Stomach (tissue), 9 donors: Measurements from ENCODE around the gene APH1B. TPM values are rescaled to one million over a fixed set of nuclear protein-coding genes. Genes with fewer than 3 reads are reported as not detected.
A peak's percentile ranks its signal among the peaks of the same experiment; 100 is the strongest.

ENCODE experiments used
- DNase-seq, 2 donors: peaks; one replicate each; pipeline versions ENCODE4 v3.0.0 to v3.0.0-alpha.2; 2013 to 2019
- H3K27ac ChIP-seq, 5 donors: fragments of 200-600 bp in 4 of 5; sonication (generic) in 4 of 5; one replicate each; pipeline ENCODE4 v1.5.1; 2013 to 2019; ENCODE audit warnings: mild to moderate bottlenecking in 1 of 5, moderate library complexity in 1 of 5
- H3K27me3 ChIP-seq, 3 donors: fragments of 200-600 bp; sonication (generic); one replicate each; pipeline ENCODE4 v1.5.1; 2017 to 2019; ENCODE audit warnings: mixed run types in 1 of 3
- H3K36me3 ChIP-seq, 4 donors: fragments of 200-600 bp; sonication (generic); 1 replicate in 3 of 4; 2 replicates in 1 of 4; pipeline ENCODE4 v1.5.1; 2016 to 2019
- H3K4me1 ChIP-seq, 4 donors: fragments of 200-600 bp; sonication (generic); one replicate each; pipeline ENCODE4 v1.5.1; 2016 to 2019
- H3K4me3 ChIP-seq, 4 donors: fragments of 200-600 bp; sonication (generic) in 3 of 4; one replicate each; pipeline ENCODE4 v1.5.1; 2016 to 2019; ENCODE audit warnings: mild to moderate bottlenecking in 1 of 4
- H3K9me3 ChIP-seq, 4 donors: fragments of 200-600 bp; sonication (generic); one replicate each; pipeline ENCODE4 v1.5.1; 2016 to 2019
- CTCF ChIP-seq, 7 experiments: fragments of 450-650 bp in 4 of 7; fragments of 200-600 bp in 3 of 7; sonication (generic) in 3 of 7; IDR thresholded peaks; one replicate each; pipeline ENCODE4 v1.5.1; 2016 to 2019; ENCODE audit warnings: antibody characterized with exemption in 7 of 7, control low read depth in 2 of 7, mild to moderate bottlenecking in 1 of 7
- EP300 ChIP-seq: sonication (generic); formaldehyde crosslinking; IDR thresholded peaks from one replicate; pipeline ENCODE4 v1.6.1; 2017; ENCODE audit warnings: antibody characterized with exemption
- POLR2A ChIP-seq, 4 donors: fragments of 450-650 bp; IDR thresholded peaks; one replicate each; pipeline ENCODE4 v1.6.1; 2016; ENCODE audit warnings: antibody characterized with exemption in 4 of 4, control low read depth in 2 of 4, mild to moderate bottlenecking in 1 of 4, moderate library complexity in 1 of 4
- POLR2AphosphoS5 ChIP-seq, 3 donors: sonication (generic); formaldehyde crosslinking; IDR thresholded peaks; one replicate each; pipeline ENCODE4 v1.6.1; 2016; ENCODE audit warnings: antibody characterized with exemption in 3 of 3
- WGBS, 5 donors: extraction: QIAGEN DNeasy Blood & Tissue Kit in 3 of 5; methylation state at CpG; one replicate each; pipeline versions ENCODE4 v1.1.5 to v1.1.7; 2013 to 2018; 5-methylcytosine and 5-hydroxymethylcytosine counted together
- intact Hi-C: fragments of 100-400 bp; cut with DNase I; formaldehyde crosslinking; loops from one replicate; pipeline ENCODE4 v1.15.1; 2023; ENCODE audit warnings: low total_unique reads
- polyA plus RNA-seq, 3 donors: library from polyadenylated mRNA; stranded (reverse); fragments of 200-250 nt; gene quantifications; one replicate each; pipeline ENCODE4 v1.2.3, GENCODE V29; 2013
- total RNA-seq, 5 donors: library from RNA; depleted of rRNA; stranded (reverse); fragments of >200 nt; gene quantifications; one replicate each; pipeline versions ENCODE4 v1.1.0 to v1.2.3, GENCODE V29; 2014 to 2016
- donor health status: healthy with polysubstance abuse.
- donor health status: Bipolar disorder and iron deficiency.
- donor health status: healthy.

Gene APH1B
- total and polyA plus RNA-seq, 8 donors: 0.45 to 23.5 (median 3.3) TPM

DNA sequence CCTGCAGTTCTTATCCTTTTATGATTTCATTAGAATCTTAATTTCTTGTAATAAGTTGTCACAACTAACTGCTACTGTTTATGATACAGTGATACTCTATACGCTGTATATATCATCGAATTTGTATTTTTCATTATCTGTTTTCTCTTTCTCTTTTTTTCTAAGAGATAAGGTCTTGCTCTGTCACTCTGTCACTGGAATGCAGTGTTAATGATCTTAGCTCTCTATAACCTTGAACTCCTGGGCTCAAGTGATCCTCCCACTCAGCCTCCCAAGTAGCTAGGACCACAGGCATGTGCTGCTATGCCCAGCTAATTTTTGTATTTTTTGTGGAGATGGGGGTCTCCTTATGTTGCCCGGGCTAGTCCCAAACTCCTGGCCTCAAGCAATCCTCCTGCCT is 14.8 kb downstream of the APH1B start:
- peaks cover 1 to 24% (median 15%) of the 10 kb centered on the region in 4 donors for H3K36me3 ChIP-seq
- TF ChIP-seq POLR2AphosphoS5 (IDR thresholded peaks at IDR 0.05) (no peak), POLR2A (IDR thresholded peaks at IDR 0.05) (no peak), EP300 (no peak), CTCF (IDR thresholded peaks at IDR 0.05) (no peak)
- DNase-seq: no peak
- intact Hi-C loops: loop anchor here (10.0 kb wide), 1 partner anchor 103 kb away; no protein-coding TSS in a partner anchor
- H3K27ac ChIP-seq: peak overlapping the region in 1 of 5 donors; percentile 7
- H3K4me1 ChIP-seq: peaks cover 0 to 28% (median 4%) of the 10 kb centered on the region in 4 donors
- no peaks in the 10 kb centered on the region for H3K9me3 ChIP-seq
- no peak overlapping the region for H3K4me3 ChIP-seq
- H3K27me3 ChIP-seq: no peaks in the 10 kb centered on the region
- WGBS, 5 donors: 87 to 92% (median 88%) methylated on average over 3 of the region's 3 CpGs

- Histone ChIP-seq H3K9me3 (no peaks in the 10 kb centered on the region), H3K27ac (no peak overlapping the region), H3K4me1 (peaks cover 0 to 28% (median 4%) of the 10 kb centered on the region in 4 donors), H3K27me3 (no peaks in the 10 kb centered on the region), H3K36me3 (peaks cover 3 to 22% (median 14%) of the 10 kb centered on the region in 4 donors), H3K4me3 (no peak overlapping the region)
- DNase-seq: no peak
- WGBS, 5 donors: 91 to 98% (median 96%) methylated on average over 5 of the region's 5 CpGs
- TF ChIP-seq POLR2A (IDR thresholded peaks at IDR 0.05): no peak
- no peak for TF ChIP-seq EP300
- no peak for TF ChIP-seq POLR2AphosphoS5 (IDR thresholded peaks at IDR 0.05)
- no peak for TF ChIP-seq CTCF (IDR thresholded peaks at IDR 0.05)
- intact Hi-C loops: loop anchor here (10.0 kb wide), 1 partner anchor 102 kb away; no protein-coding TSS in a partner anchor
These were observed 15.4 kb downstream of the APH1B start for GRCh38 chr15:63292771-63293170.

- Histone ChIP-seq H3K4me3 (no peak overlapping the region), H3K4me1 (peaks cover 0 to 20% (median 0%) of the 10 kb centered on the region in 4 donors), H3K27ac (no peak overlapping the region), H3K27me3 (no peaks in the 10 kb centered on the region), H3K36me3 (peaks cover 3 to 30% (median 18%) of the 10 kb centered on the region in 4 donors), H3K9me3 (no peaks in the 10 kb centered on the region)
- DNase-seq: no peak
- 79 to 89% (median 82%) methylated on average over 3 of the region's 3 CpGs for WGBS, 5 donors
- TF ChIP-seq POLR2A (IDR thresholded peaks at IDR 0.05): no peak
- no peak for TF ChIP-seq EP300
- no peak for TF ChIP-seq CTCF (IDR thresholded peaks at IDR 0.05)
- TF ChIP-seq POLR2AphosphoS5 (IDR thresholded peaks at IDR 0.05): no peak
- intact Hi-C loops: loop anchor here (10.0 kb wide), 1 partner anchor 100 kb away; no protein-coding TSS in a partner anchor
These were observed 17.0 kb downstream of the APH1B start for GRCh38 chr15:63294359-63294758.

DNA sequence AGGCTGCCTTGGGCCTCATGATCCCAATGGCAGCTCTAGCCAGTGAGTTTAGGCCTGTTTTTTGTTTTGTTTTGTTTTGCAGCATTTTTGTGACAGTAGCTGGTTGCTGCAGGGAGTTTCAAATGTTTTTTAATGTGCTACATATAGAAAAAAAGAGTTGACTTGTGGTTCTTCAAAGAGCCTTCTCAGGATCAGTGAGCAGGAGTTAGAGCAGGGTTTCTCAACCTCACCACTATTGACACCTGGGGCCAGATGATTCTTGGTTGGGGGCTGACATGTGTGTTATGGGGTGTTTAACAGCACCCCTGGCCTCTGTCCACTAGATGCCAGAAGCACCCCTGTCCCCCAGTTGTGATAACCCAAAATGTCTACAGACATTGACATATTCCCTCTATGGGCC is 17.9 kb downstream of the APH1B start:
- intact Hi-C loops: loop anchor here (10.0 kb wide), 1 partner anchor 99 kb away; no protein-coding TSS in a partner anchor
- H3K36me3 ChIP-seq: peaks cover 3 to 37% (median 28%) of the 10 kb centered on the region in 4 donors
- no peaks in the 10 kb centered on the region for H3K9me3 ChIP-seq
- H3K4me3 ChIP-seq: no peak overlapping the region
- H3K27ac ChIP-seq: no peak overlapping the region
- TF ChIP-seq POLR2A (IDR thresholded peaks at IDR 0.05): no peak
- no peak for TF ChIP-seq EP300
- no peak for TF ChIP-seq POLR2AphosphoS5 (IDR thresholded peaks at IDR 0.05)
- TF ChIP-seq CTCF (IDR thresholded peaks at IDR 0.05): no peak
- no peak for DNase-seq
- H3K4me1 ChIP-seq: peaks cover 0 to 20% (median 0%) of the 10 kb centered on the region in 4 donors
- no peaks in the 10 kb centered on the region for H3K27me3 ChIP-seq
